Neuron (in vitro differentiated cells): ENCODE data around the gene MITF.
"Not testable (repeated sequence)": the region's sequence is repeated elsewhere in the genome, so short reads cannot be mapped to it uniquely, and the experiment has no call there.

ENCODE experiments used
- H2AFZ ChIP-seq: one replicate; pipeline ENCODE4 v1.6.1; 2013; ENCODE audit warnings: low read depth, mild to moderate bottlenecking, inconsistent platforms, low read length, moderate library complexity
- H3K27me3 ChIP-seq: one replicate; pipeline ENCODE4 v1.6.1; 2013; ENCODE audit warnings: low read length; ENCODE audit not compliant: insufficient read depth
- H3K36me3 ChIP-seq: one replicate; pipeline ENCODE4 v1.6.1; 2013; ENCODE audit warnings: low read length; ENCODE audit not compliant: insufficient read depth
- H3K4me1 ChIP-seq: one replicate; pipeline ENCODE4 v1.6.1; 2013; ENCODE audit warnings: low read length; ENCODE audit not compliant: insufficient read depth
- H3K4me3 ChIP-seq: 2 replicates; pipeline ENCODE4 v1.5.1; 2013; ENCODE audit warnings: mild to moderate bottlenecking, low read length, moderate library complexity
- H3K9me3 ChIP-seq: one replicate; pipeline ENCODE4 v1.6.1; 2013; ENCODE audit warnings: low read length

The MITF gene

GRCh38 chr3:69920009-69920408, 180.7 kb downstream of the MITF start:
- not testable (repeated sequence) for H3K36me3 ChIP-seq, H3K4me3 ChIP-seq, H3K9me3 ChIP-seq, H3K4me1 ChIP-seq, H2AFZ ChIP-seq, H3K27me3 ChIP-seq

- Histone ChIP-seq H3K4me1 (no peaks in the 10 kb centered on the region), H3K27me3 (no peaks in the 10 kb centered on the region), H3K9me3 (no peaks in the 10 kb centered on the region), H3K36me3 (no peaks in the 10 kb centered on the region), H3K4me3 (no peak overlapping the region), H2AFZ (no peak overlapping the region)
Measured at GRCh38 chr3:69921651-69922050, 182.4 kb downstream of the MITF start.

GRCh38 chr3:69922521-69923000, 183.3 kb downstream of the MITF start:
- H3K4me1 ChIP-seq = no peaks in the 10 kb centered on the region
- no peak overlapping the region for H3K4me3 ChIP-seq
- H3K27me3 ChIP-seq = no peaks in the 10 kb centered on the region
- H2AFZ ChIP-seq = no peak overlapping the region
- H3K9me3 ChIP-seq = no peaks in the 10 kb centered on the region
- no peaks in the 10 kb centered on the region for H3K36me3 ChIP-seq

GRCh38 chr3:69925506-69925905, 186.2 kb downstream of the MITF start:
- H3K27me3 ChIP-seq = no peaks in the 10 kb centered on the region
- H3K4me3 ChIP-seq = no peak overlapping the region
- no peaks in the 10 kb centered on the region for H3K4me1 ChIP-seq
- no peaks in the 10 kb centered on the region for H3K9me3 ChIP-seq
- no peaks in the 10 kb centered on the region for H3K36me3 ChIP-seq
- H2AFZ ChIP-seq = no peak overlapping the region

GRCh38 chr3:69926385-69926784, 187.1 kb downstream of the MITF start:
- Histone ChIP-seq H3K27me3 (no peaks in the 10 kb centered on the region), H3K36me3 (no peaks in the 10 kb centered on the region), H3K4me3 (no peak overlapping the region), H2AFZ (no peak overlapping the region), H3K4me1 (no peaks in the 10 kb centered on the region), H3K9me3 (no peaks in the 10 kb centered on the region)

GRCh38 chr3:69927571-69927970, 188.3 kb downstream of the MITF start:
- Histone ChIP-seq H3K9me3 (no peaks in the 10 kb centered on the region), H3K4me1 (no peaks in the 10 kb centered on the region), H3K36me3 (no peaks in the 10 kb centered on the region), H2AFZ (no peak overlapping the region), H3K27me3 (no peaks in the 10 kb centered on the region), H3K4me3 (no peak overlapping the region)

- H2AFZ ChIP-seq = no peak overlapping the region
- H3K4me1 ChIP-seq = no peaks in the 10 kb centered on the region
- no peaks in the 10 kb centered on the region for H3K36me3 ChIP-seq
- no peaks in the 10 kb centered on the region for H3K27me3 ChIP-seq
- H3K4me3 ChIP-seq = no peak overlapping the region
- H3K9me3 ChIP-seq = no peaks in the 10 kb centered on the region
Measured at GRCh38 chr3:69929019-69929418, 189.8 kb downstream of the MITF start.

GRCh38 chr3:69930564-69930963, 191.3 kb downstream of the MITF start:
- Histone ChIP-seq H3K9me3 (no peaks in the 10 kb centered on the region), H2AFZ (no peak overlapping the region), H3K36me3 (no peaks in the 10 kb centered on the region), H3K4me3 (no peak overlapping the region), H3K4me1 (no peaks in the 10 kb centered on the region), H3K27me3 (no peaks in the 10 kb centered on the region)

- Histone ChIP-seq H3K9me3 (no peaks in the 10 kb centered on the region), H3K4me3 (no peak overlapping the region), H2AFZ (no peak overlapping the region), H3K36me3 (no peaks in the 10 kb centered on the region), H3K4me1 (no peaks in the 10 kb centered on the region), H3K27me3 (no peaks in the 10 kb centered on the region)
Measured at GRCh38 chr3:69932087-69932486, 192.8 kb downstream of the MITF start.

- Histone ChIP-seq H3K27me3 (no peaks in the 10 kb centered on the region), H3K9me3 (no peaks in the 10 kb centered on the region), H3K36me3 (no peaks in the 10 kb centered on the region), H2AFZ (no peak overlapping the region), H3K4me1 (no peaks in the 10 kb centered on the region), H3K4me3 (no peak overlapping the region)
Measured at GRCh38 chr3:69932501-69932900, 193.2 kb downstream of the MITF start.

GRCh38 chr3:69934398-69934797, 195.1 kb downstream of the MITF start:
- H2AFZ ChIP-seq = no peak overlapping the region
- H3K27me3 ChIP-seq = no peaks in the 10 kb centered on the region
- H3K36me3 ChIP-seq = no peaks in the 10 kb centered on the region
- H3K9me3 ChIP-seq = no peaks in the 10 kb centered on the region
- H3K4me3 ChIP-seq = no peak overlapping the region
- H3K4me1 ChIP-seq = no peaks in the 10 kb centered on the region

- no peaks in the 10 kb centered on the region for H3K4me1 ChIP-seq
- H3K36me3 ChIP-seq = no peaks in the 10 kb centered on the region
- H3K27me3 ChIP-seq = no peaks in the 10 kb centered on the region
Measured at GRCh38 chr3:69936266-69936665, 197.0 kb downstream of the MITF start.

GRCh38 chr3:69938061-69938460, 198.8 kb downstream of the MITF start:
- H3K27me3 ChIP-seq = no peaks in the 10 kb centered on the region
- no peaks in the 10 kb centered on the region for H3K36me3 ChIP-seq
- no peaks in the 10 kb centered on the region for H3K4me1 ChIP-seq
- no peaks in the 10 kb centered on the region for H3K9me3 ChIP-seq
- no peak overlapping the region for H2AFZ ChIP-seq
- no peak overlapping the region for H3K4me3 ChIP-seq

More at GRCh38 chr3:69936266-69936665, 197.0 kb downstream of the MITF start:
- Histone ChIP-seq H3K4me3 (no peak overlapping the region), H3K9me3 (no peaks in the 10 kb centered on the region), H2AFZ (no peak overlapping the region)

GRCh38 chr3:69938931-69939330, 199.7 kb downstream of the MITF start:
- Histone ChIP-seq H2AFZ (no peak overlapping the region), H3K36me3 (no peaks in the 10 kb centered on the region), H3K4me3 (no peak overlapping the region), H3K9me3 (no peaks in the 10 kb centered on the region), H3K27me3 (no peaks in the 10 kb centered on the region), H3K4me1 (no peaks in the 10 kb centered on the region)
